Measurements from ENCODE around the gene RTN4. TPM values are rescaled to one million over a fixed set of nuclear protein-coding genes. Genes with fewer than 3 reads are reported as not detected.

Gene RTN4
- polyA plus RNA-seq, 3 donors: 111 to 163 (median 158) TPM

GRCh38 chr2:55003706-55004639, 46.3 kb downstream of the RTN4 start:
- peak overlapping the region in 2 of 7 donors; percentile 2 to 11 for H3K27ac Mint-ChIP-seq

GRCh38 chr2:55001716-55002115, 48.5 kb downstream of the RTN4 start:
- no peak overlapping the region for H3K4me3 Mint-ChIP-seq
- Histone ChIP-seq H4K20me1 (ENCODE audit: insufficient read depth, low read length) (peaks cover 99% of the 10 kb centered on the region), H2AFZ (ENCODE audit: insufficient read depth, low read depth, low read length, poor library complexity, severe bottlenecking) (no peak overlapping the region), H3K79me2 (ENCODE audit: insufficient read depth, low read length) (peaks cover 100% of the 10 kb centered on the region), H3K27me3 (ENCODE audit: control insufficient read depth in 2 of 2, insufficient read depth in 2 of 2, low read length in 2 of 2) (no peaks in the 10 kb centered on the region), H3K9me3 (replicated peaks in 1 of 2; ENCODE audit: control insufficient read depth in 1 of 2, insufficient read depth in 1 of 2, low read length in 2 of 2) (no peaks in the 10 kb centered on the region), H3K36me3 (replicated peaks in 1 of 2; ENCODE audit: control insufficient read depth in 1 of 2, insufficient read depth in 2 of 2, low read length in 2 of 2) (no peaks in the 10 kb centered on the region), H3K27ac (ENCODE audit: low read depth in 1 of 2, low read length in 2 of 2) (peak overlapping the region in 1 of 2 donors; percentile 66), H3K9ac (ENCODE audit: insufficient read depth, low read length, poor library complexity, severe bottlenecking) (no peak overlapping the region), H3K4me1 (ENCODE audit: control insufficient read depth in 1 of 2, insufficient read depth in 2 of 2, low read length in 2 of 2) (peaks cover 18 to 26% of the 10 kb centered on the region in 2 donors), H3K4me3 (replicated peaks in 1 of 3; ENCODE audit: low read depth in 2 of 3, low read length in 3 of 3) (no peak overlapping the region), H3K4me2 (replicated peaks; ENCODE audit: extremely low read depth, low read length, poor library complexity, severe bottlenecking) (no peak overlapping the region)
- H3K27me3 Mint-ChIP-seq (ENCODE audit: low read depth in 3 of 3): peaks cover 0 to 3% (median 0%) of the 10 kb centered on the region in 3 donors
- H3K36me3 Mint-ChIP-seq: no peaks in the 10 kb centered on the region
- no peaks in the 10 kb centered on the region for H3K9me3 Mint-ChIP-seq
- WGBS (ENCODE audit: insufficient coverage): no CpG with 5 or more reads among the region's 2 CpGs
- peaks cover 58% of the 10 kb centered on the region for H3K4me1 Mint-ChIP-seq
- TF ChIP-seq CTCF (IDR thresholded peaks at IDR 0.05): no peak
- intact Hi-C loops (cut with micrococcal nuclease): no loop called here
- H3K27ac Mint-ChIP-seq: peak overlapping the region in 1 of 7 donors; percentile 62
- no peak for DNase-seq

More at GRCh38 chr2:55003706-55004639, 46.3 kb downstream of the RTN4 start:
- peaks cover 0 to 3% (median 0%) of the 10 kb centered on the region in 3 donors for H3K27me3 Mint-ChIP-seq (ENCODE audit: low read depth in 3 of 3)
- Histone ChIP-seq H3K4me3 (replicated peaks in 1 of 3; ENCODE audit: low read depth in 2 of 3, low read length in 3 of 3) (no peak overlapping the region), H2AFZ (ENCODE audit: insufficient read depth, low read depth, low read length, poor library complexity, severe bottlenecking) (no peak overlapping the region), H3K4me1 (ENCODE audit: control insufficient read depth in 1 of 2, insufficient read depth in 2 of 2, low read length in 2 of 2) (peaks cover 10 to 20% of the 10 kb centered on the region in 2 donors), H3K4me2 (replicated peaks; ENCODE audit: extremely low read depth, low read length, poor library complexity, severe bottlenecking) (no peak overlapping the region), H3K9ac (ENCODE audit: insufficient read depth, low read length, poor library complexity, severe bottlenecking) (no peak overlapping the region), H4K20me1 (ENCODE audit: insufficient read depth, low read length) (peaks cover 99% of the 10 kb centered on the region), H3K9me3 (replicated peaks in 1 of 2; ENCODE audit: control insufficient read depth in 1 of 2, insufficient read depth in 1 of 2, low read length in 2 of 2) (no peaks in the 10 kb centered on the region), H3K36me3 (replicated peaks in 1 of 2; ENCODE audit: control insufficient read depth in 1 of 2, insufficient read depth in 2 of 2, low read length in 2 of 2) (no peaks in the 10 kb centered on the region), H3K27me3 (ENCODE audit: control insufficient read depth in 2 of 2, insufficient read depth in 2 of 2, low read length in 2 of 2) (no peaks in the 10 kb centered on the region), H3K79me2 (ENCODE audit: insufficient read depth, low read length) (peaks cover 100% of the 10 kb centered on the region), H3K27ac (ENCODE audit: low read depth in 1 of 2, low read length in 2 of 2) (peak overlapping the region in 1 of 2 donors; percentile 36)
- no peaks in the 10 kb centered on the region for H3K9me3 Mint-ChIP-seq
- no peak for DNase-seq
- no CpG with 5 or more reads among the region's 10 CpGs for WGBS (ENCODE audit: insufficient coverage)
- H3K4me3 Mint-ChIP-seq: no peak overlapping the region
- no peaks in the 10 kb centered on the region for H3K36me3 Mint-ChIP-seq
- H3K4me1 Mint-ChIP-seq: peaks cover 50% of the 10 kb centered on the region
- TF ChIP-seq CTCF (IDR thresholded peaks at IDR 0.05): no peak
- intact Hi-C loops (cut with micrococcal nuclease): no loop called here
